Activated naive CD4-positive, alpha-beta T cell treated with anti-CD3 and anti-CD28 coated beads for 36 hours (primary cell): ENCODE results near the gene KCTD1. TPM values are rescaled to one million over a fixed set of nuclear protein-coding genes. Genes with fewer than 3 reads are reported as not detected.

Source experiments
- CTCF ChIA-PET: fragments of 350-600 bp; sonication (Branson Sonifier 250); formaldehyde crosslinking; loops from one replicate; lab custom pipeline; 2021; ENCODE audit warnings: antibody characterized with exemption; lab: Charles Lee
- DNase-seq: peaks from one replicate; pipeline ENCODE4 v3.0.0-alpha.2; 2020
- H3K27ac Mint-ChIP-seq: one replicate; pipeline ENCODE4 v1.8.0; 2021; ENCODE audit warnings: mild to moderate bottlenecking, mixed read lengths
- H3K27me3 Mint-ChIP-seq: one replicate; pipeline ENCODE4 v1.8.0; 2021; ENCODE audit warnings: low read depth, mixed read lengths
- H3K36me3 Mint-ChIP-seq: one replicate; pipeline ENCODE4 v1.8.0; 2021; ENCODE audit warnings: low read depth, mixed read lengths
- H3K4me1 Mint-ChIP-seq: one replicate; pipeline ENCODE4 v1.8.0; 2021; ENCODE audit warnings: low read depth, mixed read lengths
- H3K4me3 Mint-ChIP-seq: one replicate; pipeline ENCODE4 v1.8.0; 2021; ENCODE audit warnings: mild to moderate bottlenecking, moderate library complexity, mixed read lengths
- H3K9me3 Mint-ChIP-seq: one replicate; pipeline ENCODE4 v1.8.0; 2021; ENCODE audit warnings: mixed read lengths
- intact Hi-C: fragments of 100-400 bp; cut with micrococcal nuclease; formaldehyde crosslinking; loops from one replicate; pipeline ENCODE4 v1.15.1; 2023
- total RNA-seq, 2 experiments: library from RNA; stranded (reverse); gene quantifications; one replicate each; pipeline ENCODE4 v1.2.3, GENCODE V29; 2021

KCTD1 gene
- total RNA-seq, 2 experiments from 2014 or later: 1.7 to 1.9 TPM

GRCh38 chr18:26546170-26546874 lies 2.0 kb downstream of the KCTD1 start:
- Mint-ChIP-seq H3K4me1 (peaks cover 27% of the 10 kb centered on the region), H3K27me3 (peaks cover 18% of the 10 kb centered on the region), H3K9me3 (no peaks in the 10 kb centered on the region), H3K27ac (no peak overlapping the region), H3K36me3 (peaks cover 3% of the 10 kb centered on the region), H3K4me3 (no peak overlapping the region)
- intact Hi-C loops: no loop called here
- no peak for DNase-seq
- CTCF ChIA-PET: interaction anchor here (0.6 to 0.7 kb wide), 3 partner anchors 24 to 1837 kb away, joined by 3 read pairs; no protein-coding TSS in a partner anchor

- Mint-ChIP-seq H3K4me3 (no peak overlapping the region), H3K9me3 (no peaks in the 10 kb centered on the region), H3K36me3 (peaks cover 3% of the 10 kb centered on the region), H3K27me3 (peaks cover 15% of the 10 kb centered on the region), H3K4me1 (peaks cover 26% of the 10 kb centered on the region), H3K27ac (no peak overlapping the region)
- intact Hi-C loops: no loop called here
- CTCF ChIA-PET: interaction anchor here (0.6 to 0.7 kb wide), 2 partner anchors 23 to 585 kb away, joined by 3 read pairs; no protein-coding TSS in a partner anchor
- DNase-seq: no peak
Measured at GRCh38 chr18:26545335-26546123, 2.8 kb downstream of the KCTD1 start.

GRCh38 chr18:26544451-26544850 lies 3.9 kb downstream of the KCTD1 start:
- no peak overlapping the region for H3K27ac Mint-ChIP-seq
- H3K4me3 Mint-ChIP-seq: no peak overlapping the region
- peaks cover 3% of the 10 kb centered on the region for H3K36me3 Mint-ChIP-seq
- peaks cover 26% of the 10 kb centered on the region for H3K4me1 Mint-ChIP-seq
- peaks cover 7% of the 10 kb centered on the region for H3K27me3 Mint-ChIP-seq
- no peaks in the 10 kb centered on the region for H3K9me3 Mint-ChIP-seq
- DNase-seq: no peak
- intact Hi-C loops: no loop called here
- CTCF ChIA-PET: interaction anchor here (1.4 kb wide), 1 partner anchor 161 kb away, joined by 6 read pairs; no protein-coding TSS in a partner anchor

- CTCF ChIA-PET: interaction anchor here (1.4 kb wide), 1 partner anchor 160 kb away, joined by 6 read pairs; no protein-coding TSS in a partner anchor
- peaks cover 6% of the 10 kb centered on the region for H3K27me3 Mint-ChIP-seq
- intact Hi-C loops: no loop called here
- DNase-seq: no peak
- H3K36me3 Mint-ChIP-seq: peaks cover 3% of the 10 kb centered on the region
- no peaks in the 10 kb centered on the region for H3K9me3 Mint-ChIP-seq
- H3K4me3 Mint-ChIP-seq: no peak overlapping the region
- peaks cover 26% of the 10 kb centered on the region for H3K4me1 Mint-ChIP-seq
- no peak overlapping the region for H3K27ac Mint-ChIP-seq
Measured at GRCh38 chr18:26543373-26543772, 5.0 kb downstream of the KCTD1 start.

- CTCF ChIA-PET: interaction anchor here (2.1 kb wide), 1 partner anchor 156 kb away, joined by 6 read pairs; no protein-coding TSS in a partner anchor
- H3K4me3 Mint-ChIP-seq: no peak overlapping the region
Measured at GRCh38 chr18:26540043-26540628, 8.2 kb downstream of the KCTD1 start.

GRCh38 chr18:26538524-26538923 lies 9.8 kb downstream of the KCTD1 start:
- intact Hi-C loops: no loop called here
- H3K4me3 Mint-ChIP-seq: no peak overlapping the region
- H3K9me3 Mint-ChIP-seq: no peaks in the 10 kb centered on the region
- peaks cover 4% of the 10 kb centered on the region for H3K4me1 Mint-ChIP-seq
- no peaks in the 10 kb centered on the region for H3K27me3 Mint-ChIP-seq
- no peaks in the 10 kb centered on the region for H3K36me3 Mint-ChIP-seq
- DNase-seq: no peak
- H3K27ac Mint-ChIP-seq: no peak overlapping the region
- CTCF ChIA-PET: no interaction called here

More at GRCh38 chr18:26540043-26540628, 8.2 kb downstream of the KCTD1 start:
- no peaks in the 10 kb centered on the region for H3K27me3 Mint-ChIP-seq
- H3K9me3 Mint-ChIP-seq: no peaks in the 10 kb centered on the region
- no peak overlapping the region for H3K27ac Mint-ChIP-seq
- intact Hi-C loops: no loop called here
- DNase-seq: no peak
- peaks cover 11% of the 10 kb centered on the region for H3K4me1 Mint-ChIP-seq
- no peaks in the 10 kb centered on the region for H3K36me3 Mint-ChIP-seq

GRCh38 chr18:26536664-26537063 lies 11.7 kb downstream of the KCTD1 start:
- intact Hi-C loops: no loop called here
- H3K27ac Mint-ChIP-seq: no peak overlapping the region
- H3K4me3 Mint-ChIP-seq: no peak overlapping the region
- H3K36me3 Mint-ChIP-seq: no peaks in the 10 kb centered on the region
- CTCF ChIA-PET: no interaction called here
- peaks cover 4% of the 10 kb centered on the region for H3K4me1 Mint-ChIP-seq
- H3K9me3 Mint-ChIP-seq: no peaks in the 10 kb centered on the region
- DNase-seq: no peak
- no peaks in the 10 kb centered on the region for H3K27me3 Mint-ChIP-seq

GRCh38 chr18:26536032-26536431 lies 12.3 kb downstream of the KCTD1 start:
- no peak overlapping the region for H3K27ac Mint-ChIP-seq
- CTCF ChIA-PET: no interaction called here
- no peak overlapping the region for H3K4me3 Mint-ChIP-seq
- no peaks in the 10 kb centered on the region for H3K36me3 Mint-ChIP-seq
- intact Hi-C loops: no loop called here
- peaks cover 4% of the 10 kb centered on the region for H3K4me1 Mint-ChIP-seq
- H3K27me3 Mint-ChIP-seq: no peaks in the 10 kb centered on the region
- H3K9me3 Mint-ChIP-seq: no peaks in the 10 kb centered on the region
- DNase-seq: no peak

- no peak overlapping the region for H3K27ac Mint-ChIP-seq
- no peaks in the 10 kb centered on the region for H3K9me3 Mint-ChIP-seq
- no peak overlapping the region for H3K4me3 Mint-ChIP-seq
- peaks cover 4% of the 10 kb centered on the region for H3K4me1 Mint-ChIP-seq
- CTCF ChIA-PET: no interaction called here
- H3K27me3 Mint-ChIP-seq: no peaks in the 10 kb centered on the region
- no peak for DNase-seq
- intact Hi-C loops: no loop called here
- H3K36me3 Mint-ChIP-seq: no peaks in the 10 kb centered on the region
Measured at GRCh38 chr18:26535630-26536029, 12.7 kb downstream of the KCTD1 start.

GRCh38 chr18:26532367-26533340 lies 15.7 kb downstream of the KCTD1 start:
- no peak for DNase-seq
- intact Hi-C loops: no loop called here
- H3K27ac Mint-ChIP-seq: no peak overlapping the region
- H3K4me3 Mint-ChIP-seq: no peak overlapping the region
- CTCF ChIA-PET: interaction anchor here (0.7 kb wide), 1 partner anchor 44 kb away, joined by 4 read pairs; no protein-coding TSS in a partner anchor
- H3K4me1 Mint-ChIP-seq: no peaks in the 10 kb centered on the region
- no peaks in the 10 kb centered on the region for H3K36me3 Mint-ChIP-seq
- no peaks in the 10 kb centered on the region for H3K27me3 Mint-ChIP-seq
- no peaks in the 10 kb centered on the region for H3K9me3 Mint-ChIP-seq

GRCh38 chr18:26531605-26532298 lies 16.6 kb downstream of the KCTD1 start:
- intact Hi-C loops: no loop called here
- Mint-ChIP-seq H3K36me3 (no peaks in the 10 kb centered on the region), H3K9me3 (no peaks in the 10 kb centered on the region), H3K4me1 (no peaks in the 10 kb centered on the region), H3K4me3 (no peak overlapping the region), H3K27me3 (no peaks in the 10 kb centered on the region), H3K27ac (no peak overlapping the region)
- DNase-seq: no peak
- CTCF ChIA-PET: no interaction called here
